RWPE2 (cell line): ENCODE results near the gene TIMM44.
"Not testable (repeated sequence)": the region's sequence is repeated elsewhere in the genome, so short reads cannot be mapped to it uniquely, and the experiment has no call there.

ENCODE experiments used
- ATAC-seq: fragments of 200-7000 bp; cut with Tn5 transposase; 3 replicates; pipeline ENCODE4 v1.9.1; 2021; ENCODE audit warnings: low read depth
- DNase-seq: peaks from one replicate; pipeline ENCODE4 v3.0.0-alpha.2; 2020; ENCODE audit warnings: low spot score
- H3K27ac ChIP-seq: fragments of 450-650 bp; 2 replicates; pipeline ENCODE4 v1.5.1; 2017; ENCODE audit warnings: mild to moderate bottlenecking; ENCODE audit not compliant: poor library complexity, severe bottlenecking
- H3K27me3 ChIP-seq: fragments of 250-450 bp; sonication (Bioruptor Pico); 2 replicates; pipeline ENCODE4 v1.5.1; 2021; ENCODE audit warnings: mild to moderate bottlenecking, moderate library complexity; ENCODE audit not compliant: insufficient read depth, poor library complexity, severe bottlenecking
- H3K36me3 ChIP-seq: fragments of 250-450 bp; sonication (Bioruptor Pico); 2 replicates; pipeline ENCODE4 v1.5.1; 2020; ENCODE audit warnings: low read depth, mild to moderate bottlenecking, moderate library complexity
- H3K4me1 ChIP-seq: fragments of 250-450 bp; sonication (Bioruptor Pico); 2 replicates; pipeline ENCODE4 v1.5.1; 2021; ENCODE audit warnings: mild to moderate bottlenecking, moderate library complexity; ENCODE audit not compliant: insufficient read depth, poor library complexity, severe bottlenecking
- H3K4me3 ChIP-seq: fragments of 250-450 bp; sonication (Bioruptor Pico); 2 replicates; pipeline ENCODE4 v1.5.1; 2021; ENCODE audit warnings: mild to moderate bottlenecking, moderate library complexity; ENCODE audit not compliant: severe bottlenecking
- H3K9me3 ChIP-seq: fragments of 250-450 bp; sonication (Bioruptor Pico); 2 replicates; pipeline ENCODE4 v1.5.1; 2021; ENCODE audit warnings: mild to moderate bottlenecking, moderate library complexity; ENCODE audit not compliant: severe bottlenecking
- TF ChIP-seq, protein P1 (sequence below): fragments of 450-650 bp; IDR thresholded peaks from one replicate; pipeline ENCODE4 v1.5.1; 2017; ENCODE audit warnings: mild to moderate bottlenecking, moderate library complexity; ENCODE audit not compliant: poor library complexity, severe bottlenecking

TIMM44 gene

DNA sequence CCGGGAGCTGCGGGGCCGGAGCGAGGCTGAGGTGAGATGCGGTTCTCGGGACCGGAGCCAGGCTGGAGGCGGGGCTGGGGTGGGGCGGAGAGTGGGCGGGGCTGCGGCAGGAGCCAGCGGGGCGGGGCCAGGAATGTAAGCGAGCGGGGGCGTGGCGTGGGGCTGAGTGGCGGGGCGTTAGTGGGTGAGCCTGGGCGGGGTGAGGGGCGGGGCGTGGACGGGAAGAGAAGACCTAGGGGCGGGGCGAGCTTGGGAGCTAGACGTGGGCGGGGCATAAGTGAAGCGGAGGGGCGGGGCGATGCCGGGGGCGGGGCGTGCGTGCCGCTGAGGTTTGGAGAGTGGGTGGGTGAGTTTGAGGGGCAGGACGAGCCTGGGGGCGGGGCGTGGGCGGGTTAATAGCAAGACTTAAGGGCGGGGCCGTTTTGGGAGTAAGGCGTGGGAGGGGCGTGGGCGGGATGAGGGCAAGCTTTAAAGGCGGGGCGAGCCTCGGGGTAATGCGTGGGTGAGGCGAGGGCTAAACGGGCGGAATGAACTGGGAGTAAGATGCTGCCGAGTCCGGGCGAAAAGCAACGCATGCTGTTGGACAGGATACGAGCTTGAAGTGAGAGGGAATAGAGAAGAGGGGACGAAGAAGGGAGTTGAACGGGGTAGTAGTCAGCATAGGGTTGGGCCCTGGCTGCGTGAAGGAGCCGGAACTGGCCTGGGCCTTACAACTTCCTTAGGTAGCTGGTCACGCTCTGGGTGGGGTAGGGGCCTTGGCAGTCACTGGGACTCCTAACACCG is 22.8 kb downstream of the TIMM44 start:
- Histone ChIP-seq H3K27ac (peak overlapping the region; percentile 57), H3K4me1 (no peaks in the 10 kb centered on the region), H3K9me3 (no peaks in the 10 kb centered on the region), H3K4me3 (peak overlapping the region; percentile 75), H3K27me3 (peaks cover 3% of the 10 kb centered on the region), H3K36me3 (no peaks in the 10 kb centered on the region)
- peak; percentile 99 for DNase-seq
- peak; percentile 33 for ATAC-seq
- TF ChIP-seq, protein P1, sequence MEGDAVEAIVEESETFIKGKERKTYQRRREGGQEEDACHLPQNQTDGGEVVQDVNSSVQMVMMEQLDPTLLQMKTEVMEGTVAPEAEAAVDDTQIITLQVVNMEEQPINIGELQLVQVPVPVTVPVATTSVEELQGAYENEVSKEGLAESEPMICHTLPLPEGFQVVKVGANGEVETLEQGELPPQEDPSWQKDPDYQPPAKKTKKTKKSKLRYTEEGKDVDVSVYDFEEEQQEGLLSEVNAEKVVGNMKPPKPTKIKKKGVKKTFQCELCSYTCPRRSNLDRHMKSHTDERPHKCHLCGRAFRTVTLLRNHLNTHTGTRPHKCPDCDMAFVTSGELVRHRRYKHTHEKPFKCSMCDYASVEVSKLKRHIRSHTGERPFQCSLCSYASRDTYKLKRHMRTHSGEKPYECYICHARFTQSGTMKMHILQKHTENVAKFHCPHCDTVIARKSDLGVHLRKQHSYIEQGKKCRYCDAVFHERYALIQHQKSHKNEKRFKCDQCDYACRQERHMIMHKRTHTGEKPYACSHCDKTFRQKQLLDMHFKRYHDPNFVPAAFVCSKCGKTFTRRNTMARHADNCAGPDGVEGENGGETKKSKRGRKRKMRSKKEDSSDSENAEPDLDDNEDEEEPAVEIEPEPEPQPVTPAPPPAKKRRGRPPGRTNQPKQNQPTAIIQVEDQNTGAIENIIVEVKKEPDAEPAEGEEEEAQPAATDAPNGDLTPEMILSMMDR = no peak

DNA sequence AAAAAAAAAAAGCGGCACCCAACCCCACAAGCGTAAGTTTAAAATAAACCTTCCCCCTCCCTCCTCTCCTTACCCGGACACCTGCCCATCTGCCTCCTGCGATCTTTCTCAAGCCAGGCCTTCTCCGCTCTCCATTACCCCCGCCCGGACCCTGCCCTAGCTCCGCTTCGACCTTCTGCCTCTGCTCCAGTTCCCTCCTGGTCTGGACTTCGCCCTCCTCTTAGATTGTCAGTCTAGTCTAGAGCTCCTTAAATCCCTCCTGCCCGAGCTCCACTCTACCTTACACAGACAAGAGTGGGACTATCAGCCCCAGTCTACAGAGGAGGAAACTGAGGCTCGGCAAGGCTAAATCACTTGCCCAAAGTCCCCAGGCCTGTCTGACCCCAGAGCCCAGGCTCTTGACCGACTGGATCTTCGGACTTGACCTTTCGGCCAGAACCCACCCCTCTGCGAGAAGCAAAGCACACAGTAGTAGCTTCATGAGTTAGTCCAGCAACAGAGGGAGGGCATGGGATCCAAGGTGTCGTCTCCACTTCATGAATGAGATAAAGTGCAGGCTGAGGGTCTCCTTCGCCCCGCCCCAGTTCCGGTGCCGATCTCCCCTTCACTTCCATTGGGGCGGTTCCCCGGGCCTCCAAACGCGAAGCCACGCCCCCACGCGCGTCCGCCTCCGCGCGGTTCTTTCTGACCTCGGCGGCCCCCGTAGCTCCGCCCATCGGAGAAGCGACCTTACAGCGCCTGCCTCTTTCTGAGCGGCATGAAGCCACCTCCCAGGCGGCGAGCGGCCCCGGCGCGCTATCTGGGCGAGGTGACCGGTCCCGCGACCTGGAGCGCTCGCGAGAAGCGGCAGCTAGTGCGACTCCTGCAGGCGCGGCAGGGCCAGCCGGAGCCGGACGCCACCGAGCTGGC is 23.6 kb downstream of the TIMM44 start, which contains the start of gene SNAPC2:
Gene SNAPC2 (plus strand): TSS at position 729 of the 909 bp plus-strand sequence. CDS start 29 bp downstream, at position 758.
- Histone ChIP-seq H3K4me3 (peak within 1 kb of the TSS; percentile 75), H3K4me1 (no peaks in the 10 kb centered on the region), H3K27me3 (peaks cover 7% of the 10 kb centered on the region), H3K9me3 (no peaks in the 10 kb centered on the region), H3K36me3 (no peaks in the 10 kb centered on the region), H3K27ac (peak within 1 kb of the TSS; percentile 57)
- peak; percentile 93 for DNase-seq
- peak; percentile 44 for ATAC-seq
- TF ChIP-seq, protein P1 = no peak

DNA sequence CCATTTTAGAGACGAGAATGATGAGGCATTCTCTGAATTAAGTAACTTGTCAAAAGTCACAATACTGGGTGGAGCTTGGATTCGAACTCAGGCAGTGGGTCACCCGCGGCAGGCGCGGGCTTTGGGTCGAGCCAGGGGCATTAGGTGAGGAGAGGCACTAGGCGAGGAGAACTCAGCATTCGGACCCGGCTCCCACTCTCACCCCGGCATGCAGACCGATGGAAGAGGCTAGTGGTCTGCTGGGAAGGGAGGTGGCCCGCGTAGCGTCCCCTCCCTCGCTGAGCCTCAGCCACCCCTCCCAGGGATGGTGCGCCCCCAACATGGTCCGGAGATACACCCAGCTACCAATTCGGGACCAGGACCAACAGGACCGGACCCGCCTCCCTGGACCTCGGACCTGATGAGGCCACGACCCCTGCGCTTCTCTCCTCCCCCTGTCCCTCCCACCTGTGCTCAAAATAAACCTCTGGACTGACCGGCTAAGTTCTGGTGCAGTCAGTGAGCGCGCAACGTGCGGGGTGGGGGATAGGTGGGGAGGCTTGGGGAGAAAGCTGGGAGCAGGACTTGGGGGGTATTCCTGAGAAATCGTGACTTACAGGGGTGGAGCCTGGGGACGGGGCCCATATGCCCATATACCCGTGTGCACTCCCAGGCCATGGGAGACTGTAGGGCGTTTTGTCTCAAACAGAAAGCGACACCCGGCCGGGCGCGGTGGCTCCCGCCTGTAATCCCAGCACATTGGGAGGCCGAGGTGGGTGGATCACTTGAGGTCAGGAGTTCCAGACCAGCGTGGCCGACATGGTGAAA is 24.6 kb downstream of the TIMM44 start:
- no peak for DNase-seq
- peak overlapping the region; percentile 57 for H3K27ac ChIP-seq
- peaks cover 7% of the 10 kb centered on the region for H3K27me3 ChIP-seq
- no peak for ATAC-seq
- no peaks in the 10 kb centered on the region for H3K9me3 ChIP-seq
- H3K4me3 ChIP-seq = no peak overlapping the region
- no peaks in the 10 kb centered on the region for H3K36me3 ChIP-seq
- TF ChIP-seq, protein P1 = no peak
- no peaks in the 10 kb centered on the region for H3K4me1 ChIP-seq

DNA sequence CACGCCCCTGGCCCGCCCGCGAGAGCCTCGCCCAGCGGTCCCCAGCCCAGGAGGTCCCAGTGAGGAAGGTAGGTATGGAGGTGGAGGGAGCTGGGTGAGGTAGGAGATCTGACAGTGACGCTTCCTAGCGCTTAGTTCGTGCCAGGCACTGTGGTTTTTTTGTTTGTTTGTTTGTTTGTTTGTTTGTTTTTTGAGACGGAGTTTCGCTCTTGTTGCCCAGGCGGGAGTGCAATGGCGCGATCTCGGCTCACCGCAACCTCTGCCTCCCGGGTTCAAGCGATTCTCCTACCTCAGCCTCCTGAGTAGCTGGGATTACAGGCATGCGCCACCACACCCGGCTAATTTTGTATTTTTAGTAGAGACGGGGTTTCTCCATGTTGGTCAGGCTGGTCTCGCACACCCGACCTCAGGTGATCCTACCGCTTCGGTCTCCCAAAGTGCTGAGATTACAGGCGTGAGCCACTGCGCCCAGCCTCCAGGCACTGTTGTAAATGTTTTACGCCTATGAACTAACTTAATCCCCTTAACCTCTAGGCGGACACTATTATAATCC is 25.3 kb downstream of the TIMM44 start:
- H3K27me3 ChIP-seq, H3K36me3 ChIP-seq, DNase-seq, H3K4me1 ChIP-seq, ATAC-seq, H3K9me3 ChIP-seq: not testable (repeated sequence)
- H3K4me3 ChIP-seq = peak overlapping the region; percentile 42
- TF ChIP-seq, protein P1 = peak; percentile 30
- H3K27ac ChIP-seq = peak overlapping the region; percentile 22
